CD4-positive, alpha-beta T cell (primary cell): Measurements from ENCODE around the gene NUDT16L1. TPM values are rescaled to one million over a fixed set of nuclear protein-coding genes. Genes with fewer than 3 reads are reported as not detected.

ENCODE experiments used
- ATAC-seq: fragments of 200-7000 bp; cut with Tn5 transposase; one replicate; pipeline ENCODE4 v1.10.0; 2022; ENCODE audit warnings: mild to moderate bottlenecking; ENCODE audit not compliant: poor library complexity
- CTCF ChIA-PET: fragments of 350-600 bp; sonication (Branson Sonifier 250); formaldehyde crosslinking; loops from one replicate; lab custom pipeline; 2021; ENCODE audit warnings: antibody characterized with exemption, inconsistent platforms; lab: Charles Lee
- POLR2A ChIA-PET: fragments of 350-600 bp; sonication (Branson Sonifier 250); formaldehyde crosslinking; loops from one replicate; lab custom pipeline; 2021; ENCODE audit warnings: antibody characterized with exemption, inconsistent platforms; lab: Charles Lee
- DNase-seq, 14 experiments: peaks; one replicate each; pipeline ENCODE4 v3.0.0-alpha.2; 2013 to 2020; ENCODE audit warnings: mixed read lengths in 2 of 14
- H3K27ac ChIP-seq, 2 donors: one replicate each; pipeline versions ENCODE4 v1.5.1 to v1.7.0; 2013; ENCODE audit warnings: low read length in 2 of 2, low read depth in 1 of 2, mild to moderate bottlenecking in 1 of 2
- H3K27me3 ChIP-seq, 2 experiments: 1 replicate in 1 of 2; 2 replicates in 1 of 2; pipeline versions ENCODE4 v1.6.1 to v1.7.0; 2013; ENCODE audit warnings: low read length in 2 of 2, control low read depth in 1 of 2, mild to moderate bottlenecking in 1 of 2, moderate library complexity in 1 of 2; ENCODE audit not compliant: insufficient read depth in 2 of 2, control insufficient read depth in 1 of 2
- H3K36me3 ChIP-seq: one replicate; pipeline ENCODE4 v1.6.1; 2013; ENCODE audit warnings: low read length, control low read depth; ENCODE audit not compliant: insufficient read depth
- H3K4me1 ChIP-seq: one replicate; pipeline ENCODE4 v1.6.1; 2013; ENCODE audit warnings: low read length, control low read depth; ENCODE audit not compliant: insufficient read depth
- H3K4me3 ChIP-seq: one replicate; pipeline ENCODE4 v1.5.1; 2013; ENCODE audit warnings: mild to moderate bottlenecking, low read length, moderate library complexity
- H3K9me3 ChIP-seq, 2 experiments: 1 replicate in 1 of 2; 2 replicates in 1 of 2; pipeline versions ENCODE4 v1.6.1 to v1.7.0; 2013; ENCODE audit warnings: low read length in 2 of 2, mild to moderate bottlenecking in 2 of 2, control low read depth in 1 of 2, moderate library complexity in 1 of 2; ENCODE audit not compliant: control insufficient read depth in 1 of 2, insufficient read depth in 1 of 2
- H3K27ac Mint-ChIP-seq: one replicate; pipeline ENCODE4 v1.8.0; 2020; ENCODE audit warnings: mixed read lengths
- H3K27me3 Mint-ChIP-seq: one replicate; pipeline ENCODE4 v1.8.0; 2021; ENCODE audit warnings: mixed read lengths
- H3K36me3 Mint-ChIP-seq: one replicate; pipeline ENCODE4 v1.8.0; 2021; ENCODE audit warnings: low read depth, mixed read lengths
- H3K4me1 Mint-ChIP-seq: one replicate; pipeline ENCODE4 v1.8.0; 2021; ENCODE audit warnings: low read depth, mixed read lengths
- H3K4me3 Mint-ChIP-seq: one replicate; pipeline ENCODE4 v1.8.0; 2020; ENCODE audit warnings: mild to moderate bottlenecking, mixed read lengths
- H3K9me3 Mint-ChIP-seq: one replicate; pipeline ENCODE4 v1.8.0; 2020; ENCODE audit warnings: mixed read lengths
- CTCF ChIP-seq: fragments of 200-600 bp; IDR thresholded peaks from one replicate; pipeline ENCODE4 v1.8.0; 2022; ENCODE audit warnings: antibody characterized with exemption, mild to moderate bottlenecking
- intact Hi-C, 2 experiments: fragments of 100-400 bp; cut with DNase I in 1 of 2; cut with micrococcal nuclease in 1 of 2; formaldehyde crosslinking; loops; one replicate each; pipeline versions ENCODE4 v1.15.1 to v1.9.0; 2023 to 2025; cut with DNase I, micrococcal nuclease
- polyA plus RNA-seq, 2 donors: library from polyadenylated mRNA; unstranded; fragments of 120-200 nt; gene quantifications; one replicate each; pipeline ENCODE4 v1.2.1, GENCODE V29; 2013
- total RNA-seq, 174 experiments: library from RNA in 2 of 174; stranded (reverse) in 2 of 174; gene quantifications; one replicate each; pipeline ENCODE4 v1.2.3 and lab custom pipeline; 2021 to 2026

NUDT16L1 gene
- total RNA-seq, result 10 to 100 TPM; 75.2 to 78.9 TPM
- 41.5 TPM for polyA plus RNA-seq (2013, experiment 1 of 2)
- 39.5 TPM for polyA plus RNA-seq (2013, experiment 2 of 2)
- total RNA-seq (lab: John Stamatoyannopoulos, UW), result 7.2 to 47.4 (median 30.8) reads per million in 172 experiments

- Histone ChIP-seq H3K27me3 (no peaks in the 10 kb centered on the region), H3K36me3 (peaks cover 34% of the 10 kb centered on the region), H3K4me1 (peaks cover 25% of the 10 kb centered on the region), H3K9me3 (no peaks in the 10 kb centered on the region), H3K4me3 (peak within 1 kb of the TSS; percentile 93), H3K27ac (peak within 1 kb of the TSS; percentile 63 to 81)
- no peak for TF ChIP-seq CTCF
- H3K4me1 Mint-ChIP-seq, result peaks cover 7% of the 10 kb centered on the region
- ChIA-PET POLR2A (interaction anchor here (0.6 to 2.3 kb wide), 17 partner anchors 9 to 217 kb away, joined by 3 to 34 read pairs (median 5); partner anchors contain the start of genes ANKS3, DNAAF8, MGRN1 and ROGDI), CTCF (interaction anchor here (1.2 to 1.5 kb wide), 4 partner anchors 41 to 439 kb away, joined by 3 to 7 read pairs (median 4); partner anchors contain the start of genes ANKS3, DNAAF8 and MGRN1)
- peak within 1 kb of the TSS; percentile 91 for H3K4me3 Mint-ChIP-seq
- ATAC-seq (peak; percentile 90), DNase-seq (peak in 13 of 14 experiments; percentile 93 to 99 (median 97))
- H3K27me3 Mint-ChIP-seq, result no peaks in the 10 kb centered on the region
- peak within 1 kb of the TSS; percentile 89 for H3K27ac Mint-ChIP-seq
- H3K9me3 Mint-ChIP-seq, result no peaks in the 10 kb centered on the region
- peaks cover 21% of the 10 kb centered on the region for H3K36me3 Mint-ChIP-seq
- intact Hi-C loops, result loop anchor here (1.0 to 10.0 kb wide), 10 partner anchors 29 to 401 kb away; partner anchors contain the start of genes MGRN1 (in 2 of the 2), ANKS3 (in 1 of the 2), DNAAF8 (in 1 of the 2) and DNAJA3 (in 1 of the 2)
These were observed at the start of gene NUDT16L1 for GRCh38 chr16:4693296-4693955. TSS of gene NUDT16L1 (plus strand) at chr16:4693562. CDS start at chr16:4693727, 165 bp downstream.

GRCh38 chr16:4646773-4647643 is 46.4 kb upstream of the NUDT16L1 start:
- POLR2A ChIA-PET, result no interaction called here
- H3K27ac Mint-ChIP-seq, result peak overlapping the region; percentile 84
- H3K36me3 Mint-ChIP-seq, result peaks cover 41% of the 10 kb centered on the region
- CTCF ChIA-PET, result no interaction called here
- Histone ChIP-seq H3K36me3 (peaks cover 18% of the 10 kb centered on the region), H3K9me3 (no peaks in the 10 kb centered on the region), H3K4me3 (no peak overlapping the region), H3K4me1 (peaks cover 46% of the 10 kb centered on the region), H3K27me3 (no peaks in the 10 kb centered on the region), H3K27ac (peak overlapping the region; percentile 40 to 53)
- peaks cover 47% of the 10 kb centered on the region for H3K4me1 Mint-ChIP-seq
- H3K9me3 Mint-ChIP-seq, result no peaks in the 10 kb centered on the region
- no peak overlapping the region for H3K4me3 Mint-ChIP-seq
- ATAC-seq, result peak; percentile 68
- TF ChIP-seq CTCF, result no peak
- H3K27me3 Mint-ChIP-seq, result no peaks in the 10 kb centered on the region
- intact Hi-C loops, result no loop called here
- DNase-seq, result peak in 3 of 14 experiments; percentile 14 to 55 (median 53)

- Histone ChIP-seq H3K4me3 (no peak overlapping the region), H3K27ac (no peak overlapping the region), H3K36me3 (peaks cover 24% of the 10 kb centered on the region), H3K4me1 (peaks cover 46% of the 10 kb centered on the region), H3K27me3 (no peaks in the 10 kb centered on the region), H3K9me3 (no peaks in the 10 kb centered on the region)
- intact Hi-C loops, result no loop called here
- ChIA-PET CTCF (no interaction called here), POLR2A (no interaction called here)
- no peak for DNase-seq
- ATAC-seq, result no peak
- H3K4me1 Mint-ChIP-seq, result peaks cover 47% of the 10 kb centered on the region
- H3K27me3 Mint-ChIP-seq, result no peaks in the 10 kb centered on the region
- no peaks in the 10 kb centered on the region for H3K9me3 Mint-ChIP-seq
- H3K4me3 Mint-ChIP-seq, result no peak overlapping the region
- TF ChIP-seq CTCF, result no peak
- H3K27ac Mint-ChIP-seq, result peak overlapping the region; percentile 84
- H3K36me3 Mint-ChIP-seq, result peaks cover 41% of the 10 kb centered on the region
These were observed 45.8 kb upstream of the NUDT16L1 start for GRCh38 chr16:4647644-4647980.
